HG03045 (cell line): Measurements from ENCODE around the gene SLC39A8.
"Not testable (repeated sequence)": the region's sequence is repeated elsewhere in the genome, so short reads cannot be mapped to it uniquely, and the experiment has no call there.

Experiments used
- ATAC-seq: cut with Tn5 transposase; IDR thresholded peaks from one replicate; pipeline ENCODE4 v1.9.1; 2021; ENCODE audit warnings: mild to moderate bottlenecking, moderate library complexity; ENCODE audit not compliant: unreplicated experiment

The SLC39A8 gene

GRCh38 chr4:102302762-102303161 lies 42.5 kb downstream of the SLC39A8 start:
- no peak for ATAC-seq

GRCh38 chr4:102301167-102301566 lies 44.1 kb downstream of the SLC39A8 start:
- ATAC-seq = no peak

GRCh38 chr4:102299354-102300107 lies 45.8 kb downstream of the SLC39A8 start:
- ATAC-seq = peak; percentile 84

- ATAC-seq = no peak
Observed at GRCh38 chr4:102298716-102299115, 46.6 kb downstream of the SLC39A8 start.

- ATAC-seq = no peak
Observed at GRCh38 chr4:102295153-102295862, 50.0 kb downstream of the SLC39A8 start.

GRCh38 chr4:102288497-102288896 lies 56.8 kb downstream of the SLC39A8 start:
- ATAC-seq = no peak

GRCh38 chr4:102285831-102286230 lies 59.5 kb downstream of the SLC39A8 start:
- no peak for ATAC-seq

GRCh38 chr4:102281171-102281839 lies 64.0 kb downstream of the SLC39A8 start:
- no peak for ATAC-seq

GRCh38 chr4:102273317-102273716 lies 72.0 kb downstream of the SLC39A8 start:
- ATAC-seq = not testable (repeated sequence)

- ATAC-seq = no peak
Observed at GRCh38 chr4:102272318-102272717, 73.0 kb downstream of the SLC39A8 start.

- ATAC-seq = no peak
Observed at GRCh38 chr4:102268355-102268754, 76.9 kb downstream of the SLC39A8 start.

GRCh38 chr4:102263024-102263787 lies 82.1 kb downstream of the SLC39A8 start:
- peak; percentile 90 for ATAC-seq

GRCh38 chr4:102259702-102260101 lies 85.6 kb downstream of the SLC39A8 start:
- ATAC-seq = no peak

GRCh38 chr4:102259081-102259480 lies 86.2 kb downstream of the SLC39A8 start:
- no peak for ATAC-seq

GRCh38 chr4:102256321-102256720 lies 89.0 kb downstream of the SLC39A8 start:
- no peak for ATAC-seq

- ATAC-seq = no peak
Observed at GRCh38 chr4:102253860-102254259, 91.4 kb downstream of the SLC39A8 start.

GRCh38 chr4:102252171-102252570 lies 93.1 kb downstream of the SLC39A8 start:
- ATAC-seq = no peak

- ATAC-seq = no peak
Observed at GRCh38 chr4:102250341-102250740, 94.9 kb downstream of the SLC39A8 start.

- no peak for ATAC-seq
Observed at GRCh38 chr4:102247041-102247440, 98.2 kb downstream of the SLC39A8 start.

- ATAC-seq = no peak
Observed at GRCh38 chr4:102246416-102246815, 98.9 kb downstream of the SLC39A8 start.
